ENCODE data around the gene OR2AJ1.

Gene OR2AJ1

GRCh38 chr1:247962911-247963588, 38.4 kb downstream of the OR2AJ1 start:
- DNase-seq, result no peak

DNA sequence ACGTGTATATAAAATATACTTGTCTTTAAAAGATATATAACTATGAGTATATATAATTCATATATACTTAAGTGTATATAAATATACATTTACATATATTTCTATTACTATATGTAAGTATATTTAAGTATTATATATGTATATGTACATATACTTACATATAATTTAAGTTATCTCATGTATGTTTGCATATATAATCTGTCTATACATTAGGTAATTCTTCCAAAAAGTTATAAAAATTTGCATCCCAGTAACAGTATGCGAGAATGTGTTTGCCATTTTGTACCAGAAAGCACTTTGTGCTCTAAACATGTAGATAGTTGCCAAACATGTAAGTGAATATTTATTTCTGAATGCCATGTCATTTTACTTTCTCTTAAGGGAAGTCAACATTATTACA, 40.2 kb downstream of the OR2AJ1 start, which contains the start of gene OR2AK2:
OR2AK2 (plus strand) TSS at position 301 of the 400 bp plus-strand sequence. CDS start 144 bp downstream, outside the sequence.
- no peak for DNase-seq

GRCh38 chr1:247966532-247967204, 42.0 kb downstream of the OR2AJ1 start:
- DNase-seq, result no peak

Measured in activated T-cell treated with anti-CD3 and anti-CD28 coated beads, Interleukin-2, amount 50 U/mL, for 48 hours (primary cell).